ENCODE measurements around the gene SDF4.

- no peak for TF ChIP-seq CTCF (IDR thresholded peaks at IDR 0.05)
- no peak for TF ChIP-seq POLR2A (IDR thresholded peaks at IDR 0.05)
These were observed 64.4 kb downstream of the SDF4 start for GRCh38 chr1:1167398-1167821.
